ENCODE measurements around the gene DEFB132. TPM values are rescaled to one million over a fixed set of nuclear protein-coding genes. Genes with fewer than 3 reads are reported as not detected.
"Not testable (repeated sequence)": the region's sequence is repeated elsewhere in the genome, so short reads cannot be mapped to it uniquely, and the experiment has no call there.

The DEFB132 gene
- total RNA-seq, 4 donors from 2014 or later: not detected

GRCh38 chr20:217266-217665 is 40.3 kb upstream of the DEFB132 start:
- no peaks in the 10 kb centered on the region for H3K27me3 ChIP-seq
- TF ChIP-seq CTCF (IDR thresholded peaks at IDR 0.05) (no peak), POLR2A (IDR thresholded peaks at IDR 0.05) (no peak)
- no peaks in the 10 kb centered on the region for H3K9me3 ChIP-seq
- intact Hi-C loops (cut with DNase I; ENCODE audit: low total_unique reads): no loop called here
- no peak overlapping the region for H3K27ac ChIP-seq
- H3K4me3 ChIP-seq: no peak overlapping the region
- H3K36me3 ChIP-seq: no peaks in the 10 kb centered on the region
- H3K4me1 ChIP-seq: no peaks in the 10 kb centered on the region
- DNase-seq: no peak

DNA sequence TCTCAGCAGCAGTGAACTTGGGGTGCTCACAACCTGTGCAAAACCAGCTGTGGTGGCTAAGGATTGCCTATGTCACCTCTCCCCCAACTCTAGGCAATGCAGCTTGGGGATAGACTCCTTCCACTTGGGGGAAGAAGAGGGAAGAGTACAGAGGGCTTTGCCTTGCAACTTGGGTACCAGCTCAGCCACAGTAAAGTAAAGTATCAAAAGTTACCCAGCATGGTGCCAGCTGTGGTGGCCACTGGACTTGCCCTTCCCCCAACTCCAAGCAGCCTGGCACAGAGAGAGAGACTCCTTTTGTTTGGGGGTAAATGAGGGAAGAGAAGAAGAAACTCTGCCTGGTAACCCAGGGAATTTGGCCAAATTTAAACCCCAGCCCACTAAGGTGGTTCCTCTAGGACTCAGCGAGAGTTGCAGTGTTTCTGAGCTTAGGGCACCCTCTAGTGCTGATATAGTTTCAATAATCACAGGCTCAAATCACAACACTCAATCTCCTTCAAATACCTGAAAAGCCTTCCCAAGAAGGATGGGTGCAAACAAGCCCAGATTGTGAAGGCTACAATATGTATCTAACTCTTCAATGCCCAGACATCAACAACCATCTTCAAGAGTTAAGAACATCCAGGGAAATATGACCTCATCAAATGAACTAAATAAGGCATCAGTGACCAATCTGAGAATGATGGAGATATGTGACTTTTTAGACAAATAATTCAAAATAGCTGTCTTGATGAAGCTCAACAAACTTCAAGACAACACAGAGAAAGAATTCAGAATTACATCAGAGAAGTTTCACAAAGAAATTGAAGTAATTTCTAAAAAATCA is 38.0 kb upstream of the DEFB132 start:
- TF ChIP-seq POLR2A (IDR thresholded peaks at IDR 0.05) (no peak), CTCF (IDR thresholded peaks at IDR 0.05) (no peak)
- no peak overlapping the region for H3K27ac ChIP-seq
- H3K4me3 ChIP-seq: no peak overlapping the region
- H3K27me3 ChIP-seq: no peaks in the 10 kb centered on the region
- no peaks in the 10 kb centered on the region for H3K36me3 ChIP-seq
- H3K9me3 ChIP-seq: no peaks in the 10 kb centered on the region
- intact Hi-C loops (cut with DNase I; ENCODE audit: low total_unique reads): no loop called here
- H3K4me1 ChIP-seq: no peaks in the 10 kb centered on the region
- DNase-seq: no peak

DNA sequence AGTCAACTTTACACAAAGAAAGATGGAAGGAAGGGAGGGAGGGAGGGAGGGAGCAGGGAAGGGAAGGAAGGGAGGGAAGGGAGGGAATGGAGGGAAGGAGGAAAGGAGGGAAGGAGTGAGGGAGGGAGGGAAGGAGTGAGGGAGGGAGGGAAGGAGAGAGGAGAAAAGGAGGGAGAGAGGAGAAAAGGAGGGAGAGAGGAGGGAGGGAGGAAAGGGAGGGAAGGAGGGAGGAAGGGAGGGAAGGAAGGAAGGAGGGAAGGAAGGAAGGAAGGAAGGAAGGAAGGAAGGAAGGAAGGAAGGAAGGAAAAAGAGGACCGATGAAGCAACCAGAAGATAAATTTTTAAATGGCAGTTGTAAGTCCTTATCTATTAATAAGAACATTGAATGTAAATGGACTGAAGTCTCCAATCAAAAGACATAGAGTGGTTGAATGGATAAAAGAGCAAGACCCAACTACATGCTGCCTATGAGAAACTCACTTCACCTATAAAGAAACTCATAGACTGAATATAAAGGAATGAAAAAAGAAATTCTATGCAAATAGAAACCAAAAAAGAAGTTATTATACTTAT is 36.2 kb upstream of the DEFB132 start:
- Histone ChIP-seq H3K4me3 (no peak overlapping the region), H3K27ac (no peak overlapping the region), H3K4me1 (no peaks in the 10 kb centered on the region), H3K27me3 (no peaks in the 10 kb centered on the region), H3K36me3 (no peaks in the 10 kb centered on the region), H3K9me3 (no peaks in the 10 kb centered on the region)
- intact Hi-C loops (cut with DNase I; ENCODE audit: low total_unique reads): no loop called here
- no peak for DNase-seq
- TF ChIP-seq CTCF (IDR thresholded peaks at IDR 0.05) (no peak), POLR2A (IDR thresholded peaks at IDR 0.05) (no peak)

GRCh38 chr20:225879-226278 is 31.6 kb upstream of the DEFB132 start:
- H3K9me3 ChIP-seq; H3K27ac ChIP-seq; DNase-seq; intact Hi-C loops (cut with DNase I; ENCODE audit: low total_unique reads); H3K4me1 ChIP-seq; H3K36me3 ChIP-seq; H3K27me3 ChIP-seq; H3K4me3 ChIP-seq: not testable (repeated sequence)

GRCh38 chr20:226958-227357 is 30.6 kb upstream of the DEFB132 start, which contains the start of gene DEFB129:
Gene DEFB129, plus strand, starts transcription at chr20:227258. Its CDS starts 31 bp downstream, at chr20:227289.
- no peaks in the 10 kb centered on the region for H3K36me3 ChIP-seq
- TF ChIP-seq POLR2A (IDR thresholded peaks at IDR 0.05) (no peak), CTCF (IDR thresholded peaks at IDR 0.05) (no peak)
- no peaks in the 10 kb centered on the region for H3K27me3 ChIP-seq
- no peak within 1 kb of the TSS for H3K4me3 ChIP-seq
- no peaks in the 10 kb centered on the region for H3K4me1 ChIP-seq
- no peak for DNase-seq
- no peak within 1 kb of the TSS for H3K27ac ChIP-seq
- H3K9me3 ChIP-seq: no peaks in the 10 kb centered on the region
- intact Hi-C loops (cut with DNase I; ENCODE audit: low total_unique reads): no loop called here

Measured in uterus (tissue), 4 donors.